NCI-H2107 treated with DMSO at 0.1 percent for 48 hours (cell line): Measurements from ENCODE around the gene MAP6.
"Not testable (repeated sequence)": the region's sequence is repeated elsewhere in the genome, so short reads cannot be mapped to it uniquely, and the experiment has no call there.

Experiments used
- DNase-seq: peaks from one replicate; lab custom pipeline; 2025; ENCODE audit not compliant: unreplicated experiment; lab: John Stamatoyannopoulos, UW

MAP6 gene

DNA sequence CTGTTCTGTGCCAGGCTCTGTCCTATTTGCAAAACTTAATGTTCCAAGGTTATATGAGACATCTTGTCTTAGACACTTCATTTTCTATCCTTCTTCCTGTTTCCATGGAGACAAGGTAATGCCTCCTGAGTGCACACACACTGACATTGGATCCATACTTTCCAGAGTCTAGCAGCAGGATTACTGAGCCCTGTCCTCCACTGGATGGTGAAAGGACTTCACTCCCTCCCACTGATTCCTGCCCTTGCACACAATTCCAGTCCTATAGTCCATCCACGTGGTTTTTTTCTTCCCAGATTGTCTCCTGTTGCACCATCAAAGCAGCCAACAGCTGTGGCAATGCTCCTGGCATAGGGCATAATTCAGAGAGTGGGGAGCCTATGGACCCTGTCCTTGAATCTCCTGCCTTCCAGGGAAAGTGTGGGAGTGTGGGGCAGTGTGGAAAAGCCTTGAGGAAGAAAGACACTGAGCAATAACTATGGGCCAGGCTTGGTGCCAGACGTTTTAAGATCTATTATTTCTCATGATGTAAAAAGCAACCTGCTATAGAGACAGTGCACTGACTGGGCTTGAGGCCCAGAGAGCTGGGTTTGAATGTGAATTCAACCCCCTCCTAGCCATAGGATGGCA is 75.4 kb downstream of the MAP6 start:
- peak; percentile 65 for DNase-seq

DNA sequence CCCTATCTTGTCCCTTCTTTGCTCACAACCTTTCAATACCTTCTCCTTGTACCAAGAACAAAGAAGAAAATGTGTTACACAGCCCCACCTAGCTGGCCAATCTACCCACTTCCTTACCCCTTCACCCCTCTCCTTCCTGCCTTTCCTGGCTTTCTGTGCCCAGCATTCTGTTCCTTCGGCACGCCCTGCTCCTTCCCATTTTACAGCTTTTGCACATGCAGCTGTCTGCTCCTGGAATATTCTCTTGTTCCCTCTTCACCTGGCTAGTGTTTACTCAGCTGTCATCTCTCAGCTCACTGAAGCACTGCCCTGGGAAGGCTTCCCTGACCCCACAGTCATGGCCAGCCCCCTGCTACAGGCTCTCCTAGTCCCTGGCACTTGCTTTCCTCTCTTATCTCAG is 76.1 kb downstream of the MAP6 start:
- peak; percentile 62 for DNase-seq

DNA sequence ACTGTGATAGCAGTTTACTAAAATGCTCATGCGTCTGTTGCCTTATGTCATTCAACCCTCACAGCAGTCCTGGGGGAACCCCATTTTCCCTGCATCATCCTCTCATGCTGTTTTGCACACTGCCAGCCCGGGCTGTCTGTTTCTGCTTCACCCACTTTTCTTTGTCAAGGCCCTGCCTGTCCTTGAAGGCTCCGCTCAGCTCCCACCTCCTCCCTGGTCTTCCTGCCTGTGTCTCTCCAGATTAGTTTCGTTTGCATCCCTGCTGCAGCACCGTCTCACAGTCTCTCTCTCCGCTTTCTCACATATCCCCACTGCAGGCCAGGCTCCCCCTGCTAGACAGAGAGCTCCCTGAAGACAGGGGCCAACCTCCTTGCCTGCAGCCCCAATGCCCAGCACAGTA is 76.9 kb downstream of the MAP6 start:
- no peak for DNase-seq

DNA sequence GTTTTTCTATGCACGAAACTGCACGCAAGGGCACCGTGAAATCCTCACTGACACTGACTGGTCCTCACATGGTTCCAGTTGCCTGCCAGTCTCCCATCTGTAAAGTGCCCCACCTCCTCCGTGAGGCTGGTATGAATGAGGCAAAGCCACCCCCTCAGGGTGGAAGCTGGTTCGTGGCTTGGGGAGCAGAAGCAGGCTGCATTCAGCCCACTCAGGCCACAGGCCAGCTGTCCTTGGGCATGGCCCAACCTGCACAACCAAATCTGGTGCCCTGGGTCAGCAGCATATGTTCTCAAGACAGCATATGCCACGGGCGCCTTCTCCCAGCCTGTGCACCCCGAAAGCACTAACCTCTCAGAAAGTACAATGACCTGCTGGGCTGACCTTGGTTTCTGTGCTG is 77.5 kb downstream of the MAP6 start:
- no peak for DNase-seq

DNA sequence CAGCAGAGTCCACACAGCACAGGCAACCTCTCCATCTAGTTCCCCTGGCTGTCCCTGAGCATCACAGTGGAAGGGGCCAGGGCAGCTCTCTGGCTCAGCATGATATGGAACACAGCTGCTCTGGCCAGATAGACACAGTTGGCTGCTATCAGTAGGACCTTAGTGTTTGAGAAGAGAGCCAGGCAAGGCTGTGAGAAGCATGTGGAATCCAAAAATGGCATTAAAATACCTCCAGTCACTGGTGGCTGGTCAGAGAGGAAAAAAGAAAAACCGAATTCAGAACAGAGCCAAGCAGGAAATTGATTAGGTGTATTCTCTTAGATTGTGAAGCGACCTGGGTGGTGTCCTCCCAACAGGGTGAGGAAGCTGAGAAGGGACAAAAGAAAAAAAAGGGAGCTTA is 78.9 kb downstream of the MAP6 start:
- no peak for DNase-seq

DNA sequence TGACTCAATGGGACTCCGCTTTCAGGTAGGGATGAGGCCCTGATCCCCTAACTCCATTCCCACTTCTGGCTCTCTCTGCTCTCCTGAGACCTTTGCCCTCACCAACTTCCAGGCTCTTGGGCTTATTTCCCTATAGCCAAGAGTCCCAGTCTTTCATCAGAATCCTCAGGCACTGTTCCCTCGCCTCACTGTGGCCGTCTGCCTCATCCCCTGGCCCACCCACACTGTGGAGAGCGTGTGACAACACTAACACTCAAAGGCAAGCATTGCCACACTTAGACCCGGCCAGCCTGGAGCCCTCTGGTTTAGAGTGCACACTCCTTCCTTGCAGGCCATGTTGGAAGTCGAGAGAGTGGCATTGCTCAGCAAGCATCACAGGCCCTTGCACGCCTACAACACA is 79.8 kb downstream of the MAP6 start:
- DNase-seq: no peak

DNA sequence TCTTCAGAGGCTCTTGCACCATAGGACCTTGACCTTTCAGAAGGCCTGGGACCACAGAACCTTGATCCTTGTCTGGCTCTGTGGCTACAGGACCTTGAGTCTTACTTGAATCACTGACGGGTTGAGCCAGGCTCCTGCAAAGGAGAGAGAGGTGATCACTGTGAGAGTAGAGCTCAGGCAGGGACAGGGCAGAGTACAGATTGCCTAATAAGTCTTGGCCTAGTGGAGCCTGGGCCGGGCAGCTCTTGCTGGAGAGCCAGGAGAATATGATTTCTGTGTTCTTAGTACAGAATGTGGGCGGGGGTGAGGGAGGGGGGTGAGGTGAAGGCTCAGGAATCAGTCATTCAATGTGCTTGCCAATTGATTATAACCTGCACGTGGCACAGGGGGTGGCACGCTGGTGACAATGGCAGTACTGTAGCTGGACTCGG is 80.8 kb downstream of the MAP6 start:
- no peak for DNase-seq

DNA sequence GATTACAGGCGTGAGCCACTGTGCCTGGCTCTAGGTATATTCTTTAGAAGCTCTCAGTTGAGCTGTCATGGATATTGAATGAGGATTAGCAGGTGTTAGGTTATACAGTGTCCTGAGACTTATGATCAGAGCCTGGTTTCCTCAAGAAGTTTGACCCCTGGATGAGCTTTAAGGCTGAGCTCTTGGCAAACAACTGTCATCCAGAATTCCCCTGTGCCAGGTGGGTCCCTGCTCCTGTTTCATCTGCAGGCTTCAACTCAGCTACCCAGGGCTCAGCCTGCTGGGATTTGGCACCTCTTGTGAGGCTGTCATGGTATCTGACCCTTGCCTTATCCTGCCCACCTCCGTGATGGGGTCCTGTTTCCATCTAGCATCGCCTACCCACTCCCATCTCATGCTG is 82.4 kb downstream of the MAP6 start:
- DNase-seq: no peak

DNA sequence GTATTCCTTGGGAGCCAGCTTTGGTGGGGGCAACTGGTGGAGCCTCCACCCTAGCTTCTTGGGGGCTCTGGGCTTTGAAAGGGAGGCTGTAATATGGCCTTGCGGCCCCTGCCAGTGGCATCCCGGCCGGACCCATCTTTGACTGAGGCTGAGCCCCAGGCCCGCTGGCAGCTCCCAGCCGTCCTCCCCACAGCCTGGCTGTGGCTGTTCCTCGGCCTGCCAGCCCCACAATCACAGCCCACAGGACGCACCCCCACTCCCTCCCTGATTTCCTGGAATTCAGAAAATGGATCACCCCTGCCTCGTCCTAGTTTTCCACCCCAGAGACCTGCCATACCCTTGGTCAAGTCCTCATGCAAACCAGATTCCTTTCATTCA is 83.6 kb downstream of the MAP6 start:
- DNase-seq: no peak

DNA sequence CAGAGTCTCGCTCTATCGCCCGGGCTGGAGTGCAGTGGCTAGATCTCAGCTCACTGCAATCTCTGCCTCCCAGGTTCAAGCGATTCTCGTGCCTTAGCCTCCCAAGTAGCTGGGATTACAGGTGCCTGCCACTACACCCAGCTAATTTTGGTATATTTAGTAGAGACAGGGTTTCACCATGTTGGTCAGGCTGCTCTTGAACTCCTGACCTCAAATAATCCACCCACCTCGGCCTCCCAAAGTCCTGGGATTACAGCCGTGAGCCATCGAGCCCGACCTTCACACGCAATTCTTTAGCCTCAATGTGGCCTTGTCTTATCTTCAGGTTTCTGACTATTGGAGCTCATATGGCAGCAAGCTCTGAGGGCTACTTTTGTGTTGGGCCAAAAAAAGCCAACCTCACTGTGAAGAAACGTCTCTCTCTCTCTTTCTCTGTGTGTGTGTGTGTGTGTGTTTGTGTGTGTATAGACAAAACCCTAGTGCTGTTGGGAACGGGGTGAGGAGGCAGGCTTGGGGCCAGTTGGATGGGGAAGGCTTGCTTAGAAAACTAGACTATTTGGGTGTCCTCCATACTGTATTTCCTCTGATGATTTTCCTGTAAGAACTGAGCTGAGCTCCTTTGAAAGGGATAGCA is 84.1 kb downstream of the MAP6 start:
- DNase-seq: not testable (repeated sequence)

DNA sequence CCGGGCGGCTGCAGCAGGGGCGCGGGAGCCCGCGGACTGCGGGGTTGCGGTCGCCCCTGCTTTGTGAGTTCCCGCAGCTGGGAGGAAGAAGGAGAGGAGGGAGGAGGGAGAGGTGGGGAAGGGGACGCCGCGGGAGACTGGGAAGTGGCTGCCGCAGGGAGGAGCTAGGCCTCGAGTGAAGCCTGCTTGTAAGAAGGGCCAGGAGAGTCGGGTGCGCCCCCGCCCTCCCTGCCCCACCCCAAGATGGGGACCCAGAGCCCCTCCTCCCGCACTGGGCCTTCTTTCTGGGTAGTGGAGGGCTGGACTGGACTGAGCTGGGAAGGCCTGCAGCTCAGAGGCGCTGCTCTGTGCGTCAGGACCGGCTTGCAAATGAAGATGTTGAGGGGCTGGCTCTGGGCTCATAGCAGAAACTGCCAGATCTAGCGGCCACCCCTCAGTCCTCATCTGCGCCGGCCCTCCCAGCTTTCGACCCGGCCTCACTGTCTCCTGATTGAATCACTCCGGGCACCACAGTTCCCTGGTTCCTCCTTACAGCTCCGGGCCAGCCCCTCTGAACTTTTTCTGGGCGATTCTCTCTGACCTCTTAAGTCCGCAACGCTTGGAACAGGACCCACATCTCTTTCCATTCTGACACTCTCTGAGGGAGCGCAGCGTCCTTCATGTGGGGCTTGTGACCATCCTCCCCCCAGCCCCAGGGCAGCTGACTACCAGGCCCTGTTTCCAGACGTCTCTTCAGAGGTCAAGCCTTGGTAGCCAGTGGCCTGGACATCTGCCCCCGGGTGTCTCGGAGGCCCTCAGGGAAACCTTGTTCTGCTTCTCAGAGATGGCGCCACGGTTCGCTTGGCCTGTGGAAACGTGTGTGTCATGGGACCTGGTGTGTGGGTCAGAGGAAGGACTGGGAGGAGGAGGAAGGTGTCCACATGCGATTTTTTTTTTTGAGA is 84.8 kb downstream of the MAP6 start:
- no peak for DNase-seq

DNA sequence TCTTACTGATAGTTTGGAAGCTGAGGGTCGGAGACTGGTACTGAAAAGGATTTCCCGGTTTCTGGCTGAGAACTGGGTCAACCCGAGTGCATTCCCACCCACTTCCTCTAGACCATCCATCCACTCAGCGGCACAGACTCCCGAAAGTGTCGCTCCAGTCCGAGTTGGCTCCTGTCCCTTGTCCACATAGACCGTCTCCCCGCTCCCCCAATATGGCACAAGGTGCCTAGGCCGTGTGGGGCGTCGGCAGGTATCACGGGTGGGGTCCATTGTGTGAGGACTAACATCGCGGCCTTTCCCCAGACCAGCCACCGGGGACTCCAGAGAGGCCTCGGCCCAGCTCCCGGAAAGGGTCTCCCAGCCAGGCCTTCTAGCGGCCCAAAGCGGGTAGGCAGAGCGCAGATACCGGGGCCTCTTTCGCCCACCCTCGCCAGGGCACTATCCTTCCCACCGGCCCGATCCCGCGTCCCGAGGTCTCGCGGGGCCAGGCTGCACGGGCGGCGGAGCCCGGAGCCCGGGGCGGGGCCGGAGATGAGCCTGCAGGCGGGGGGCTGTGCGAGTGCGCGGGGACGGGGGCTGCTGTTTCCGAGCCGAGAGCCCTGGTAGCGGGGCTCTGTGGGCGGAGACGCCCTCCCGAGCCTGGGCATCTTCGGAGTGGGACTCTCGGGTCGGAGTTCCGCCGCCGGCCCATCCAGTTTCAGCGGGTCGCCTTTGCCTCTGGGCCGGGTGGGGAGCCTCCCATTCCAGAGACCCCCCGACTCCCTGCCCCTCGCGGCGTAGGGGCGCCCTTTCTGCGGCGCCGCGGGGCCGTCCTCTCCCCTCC is 85.7 kb downstream of the MAP6 start:
- peak; percentile 35 for DNase-seq

DNA sequence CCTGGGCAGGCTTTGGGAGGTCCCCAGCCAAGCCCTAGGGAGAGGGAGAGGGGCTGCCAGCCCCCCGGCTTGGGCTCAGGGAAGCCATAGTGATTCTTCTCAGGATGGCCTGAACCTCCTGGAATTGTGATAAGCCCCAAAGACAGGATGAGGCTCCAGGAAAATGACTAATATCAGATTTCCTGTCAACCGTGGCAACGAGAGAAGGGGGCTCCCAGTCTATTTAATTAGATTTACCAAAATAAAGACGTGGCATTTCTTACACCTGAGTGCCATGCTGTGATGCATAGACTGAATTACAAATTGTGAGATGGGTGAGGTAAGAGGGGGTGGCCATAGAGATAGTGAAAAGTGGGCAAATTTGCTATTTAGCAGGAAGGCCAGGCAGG is 86.3 kb downstream of the MAP6 start:
- no peak for DNase-seq

DNA sequence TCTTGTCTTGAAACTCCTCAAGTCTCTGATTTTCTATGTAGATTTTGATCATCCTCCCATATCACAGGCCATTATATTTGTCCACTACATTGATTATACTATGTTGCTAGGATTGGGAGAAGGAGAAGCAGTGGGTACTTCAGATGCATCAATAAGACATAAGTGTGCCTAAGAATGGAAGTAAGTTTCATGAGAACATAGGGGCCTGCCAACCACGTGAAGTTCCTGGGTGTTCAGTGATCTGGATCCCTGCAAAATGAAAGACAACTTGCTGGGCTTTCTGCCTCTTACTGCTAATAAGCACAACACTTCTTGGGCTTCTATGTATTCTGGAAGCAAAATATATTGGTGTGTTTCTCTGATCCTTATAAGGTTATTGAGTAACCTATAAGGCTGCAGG is 89.0 kb downstream of the MAP6 start:
- DNase-seq: no peak

DNA sequence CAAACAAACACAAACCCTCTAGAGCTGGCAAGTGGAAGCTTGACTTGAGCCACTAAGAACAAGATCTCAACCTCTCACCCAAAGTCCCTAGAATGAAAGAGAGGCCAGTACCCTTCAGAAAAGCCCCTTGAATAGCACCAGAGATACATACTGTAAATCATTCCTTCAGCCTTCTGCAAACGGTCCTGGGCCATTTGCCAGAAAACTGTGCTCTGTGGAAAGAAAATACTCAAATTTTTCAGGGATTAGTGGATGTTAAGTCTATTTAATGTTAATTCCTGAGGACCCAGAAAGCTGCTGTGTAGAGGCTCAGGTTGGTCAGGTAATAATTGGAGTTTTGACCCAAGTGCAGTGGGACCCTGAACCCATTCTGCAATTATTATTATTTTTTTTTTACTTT is 89.9 kb downstream of the MAP6 start:
- no peak for DNase-seq

DNA sequence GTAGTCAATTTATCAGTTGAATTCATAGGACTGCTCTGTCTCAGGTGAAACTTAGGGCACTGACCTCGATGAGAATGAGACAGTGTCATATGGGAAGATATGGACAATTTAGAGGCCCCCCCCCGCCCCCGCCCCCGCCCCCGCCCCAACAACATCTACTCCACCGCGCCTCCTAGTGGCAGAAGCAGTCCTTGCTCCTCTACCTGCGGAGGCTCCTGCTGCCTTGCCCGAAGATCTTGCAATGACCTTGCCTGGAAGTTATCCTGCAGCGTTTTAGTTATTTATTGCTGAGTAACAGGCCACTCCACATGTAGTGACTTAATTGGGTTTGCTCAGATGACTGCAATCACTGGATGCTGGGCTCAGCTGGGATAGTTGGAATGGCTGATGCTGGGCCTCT is 91.6 kb downstream of the MAP6 start:
- DNase-seq: no peak

DNA sequence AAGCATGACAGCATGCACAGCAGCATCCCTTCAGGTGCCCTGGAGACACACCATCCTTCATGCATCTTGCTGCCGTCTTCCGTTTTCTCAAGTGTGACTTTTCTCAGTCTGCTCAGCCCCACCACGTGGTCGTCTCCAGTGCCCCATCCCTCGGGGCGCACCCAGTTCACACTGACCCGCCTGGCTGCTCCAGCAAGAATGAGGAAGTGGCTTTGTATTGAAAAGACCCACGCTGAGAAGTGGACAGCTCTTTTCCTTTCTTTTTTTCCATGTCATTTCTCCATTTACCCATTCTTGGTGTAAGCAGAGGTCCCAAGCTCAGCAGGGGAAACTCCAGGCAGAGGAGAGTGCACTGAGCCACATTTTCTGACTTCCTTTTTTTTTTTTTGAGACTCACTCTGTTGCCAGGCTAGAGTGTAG is 92.3 kb downstream of the MAP6 start:
- no peak for DNase-seq

DNA sequence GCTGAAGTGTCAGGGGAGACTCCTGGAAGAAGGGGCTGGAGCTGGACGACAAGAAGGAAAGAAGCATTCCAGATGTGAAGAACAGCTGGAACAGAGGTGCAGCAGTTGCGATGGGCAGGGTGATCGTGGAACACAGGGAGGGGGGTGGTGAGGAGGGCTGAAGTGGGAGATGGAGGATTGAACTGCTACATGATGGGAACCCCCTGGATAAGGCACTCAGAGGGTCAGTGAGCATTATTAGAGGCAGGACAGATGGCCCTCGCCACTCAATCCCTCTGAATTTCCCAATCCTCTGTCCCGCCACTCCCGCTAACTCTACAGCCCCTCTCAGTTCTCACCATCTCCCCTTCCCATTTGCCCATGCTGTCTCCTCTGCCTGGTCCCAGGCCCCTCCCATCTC is 92.8 kb downstream of the MAP6 start:
- DNase-seq: no peak

DNA sequence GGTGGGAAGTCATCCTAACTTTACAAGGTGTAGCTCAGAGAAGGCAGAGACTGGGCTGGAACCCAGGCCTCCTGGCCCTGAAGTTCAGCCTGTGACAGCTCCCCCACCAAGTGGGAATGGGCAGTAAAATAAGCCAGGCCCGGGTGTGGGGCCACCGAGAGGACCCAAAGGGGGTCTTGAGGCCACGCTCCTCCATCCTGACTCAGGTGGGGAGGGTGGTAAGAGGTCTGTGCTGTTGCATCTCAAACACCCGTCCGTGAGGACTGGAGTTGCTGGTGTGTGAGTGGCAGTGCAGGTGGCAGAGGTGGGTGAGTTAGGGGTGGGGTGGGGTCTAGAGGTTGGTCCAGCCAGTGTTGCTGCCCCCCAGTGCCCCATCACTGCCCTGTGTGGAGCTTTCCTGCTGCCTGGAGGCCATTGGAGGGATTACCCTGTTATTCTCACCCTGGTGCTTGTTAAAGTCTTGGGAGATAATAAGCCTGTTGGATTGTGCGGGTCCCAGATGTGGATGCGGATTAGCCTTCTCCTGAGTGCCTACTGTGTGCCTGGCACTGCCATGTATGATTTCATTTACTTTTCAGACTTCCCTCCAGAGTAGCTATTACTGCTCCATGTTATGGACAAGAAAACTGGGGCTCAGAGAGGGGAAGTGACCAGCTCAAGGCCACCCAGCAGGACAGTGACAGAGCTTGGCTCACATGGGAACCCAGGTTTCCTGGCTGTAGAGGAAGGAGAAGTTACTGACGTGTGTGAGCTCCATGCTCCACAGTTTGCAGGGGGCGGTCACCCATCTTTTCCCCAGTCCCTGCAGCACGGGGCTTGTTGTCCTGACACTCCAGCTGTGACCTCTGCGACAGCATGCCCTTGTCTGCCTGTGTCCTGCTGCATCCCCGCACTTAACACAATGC is 93.9 kb downstream of the MAP6 start:
- no peak for DNase-seq

DNA sequence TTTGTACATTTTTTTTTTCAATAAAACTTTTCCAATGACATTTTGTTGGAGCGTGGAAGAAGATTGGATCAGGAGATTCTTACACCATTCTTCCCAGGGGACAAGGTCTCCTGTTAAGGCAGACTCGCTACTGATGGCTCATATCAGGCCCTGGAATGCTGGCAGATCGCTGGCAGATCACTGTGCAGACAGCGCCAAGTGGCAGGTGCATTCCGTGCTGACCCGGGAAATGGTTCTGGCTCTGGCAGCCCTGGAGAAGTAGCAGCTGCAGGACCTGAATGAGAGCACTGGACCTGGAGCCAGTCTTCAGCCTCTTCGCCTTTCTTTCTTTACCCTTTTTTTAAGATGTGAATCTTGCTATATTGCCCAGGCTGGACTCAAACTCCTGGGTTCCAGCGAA is 96.1 kb downstream of the MAP6 start:
- no peak for DNase-seq
